NCI-H1417 treated with DMSO at 0.1 percent for 48 hours (cell line): ENCODE measurements around the gene SLC2A9.

Source experiments
- DNase-seq: peaks from one replicate; lab custom pipeline; 2025; lab: John Stamatoyannopoulos, UW

Gene SLC2A9

DNA sequence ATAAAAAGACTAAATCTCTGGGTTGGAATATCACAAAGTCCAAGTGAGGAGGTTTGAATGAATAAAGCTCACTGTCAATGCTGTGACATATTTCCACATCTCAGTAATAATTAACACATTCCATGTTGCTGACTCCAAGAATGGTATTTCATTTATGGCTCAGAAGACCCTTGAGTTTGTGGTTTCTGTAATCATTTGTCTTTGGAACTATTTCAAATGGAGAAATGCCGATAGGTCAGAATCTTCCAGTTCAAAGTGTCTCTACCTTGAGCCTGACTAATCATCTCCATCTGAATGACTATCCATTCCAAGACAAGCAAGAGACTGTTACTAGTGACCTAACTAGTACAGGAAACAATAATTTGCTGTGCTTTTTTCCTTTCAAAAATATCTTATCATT, 24.2 kb upstream of the SLC2A9 start:
- DNase-seq = no peak

- DNase-seq = no peak
Measured at GRCh38 chr4:10041036-10041435, 19.7 kb upstream of the SLC2A9 start.

DNA sequence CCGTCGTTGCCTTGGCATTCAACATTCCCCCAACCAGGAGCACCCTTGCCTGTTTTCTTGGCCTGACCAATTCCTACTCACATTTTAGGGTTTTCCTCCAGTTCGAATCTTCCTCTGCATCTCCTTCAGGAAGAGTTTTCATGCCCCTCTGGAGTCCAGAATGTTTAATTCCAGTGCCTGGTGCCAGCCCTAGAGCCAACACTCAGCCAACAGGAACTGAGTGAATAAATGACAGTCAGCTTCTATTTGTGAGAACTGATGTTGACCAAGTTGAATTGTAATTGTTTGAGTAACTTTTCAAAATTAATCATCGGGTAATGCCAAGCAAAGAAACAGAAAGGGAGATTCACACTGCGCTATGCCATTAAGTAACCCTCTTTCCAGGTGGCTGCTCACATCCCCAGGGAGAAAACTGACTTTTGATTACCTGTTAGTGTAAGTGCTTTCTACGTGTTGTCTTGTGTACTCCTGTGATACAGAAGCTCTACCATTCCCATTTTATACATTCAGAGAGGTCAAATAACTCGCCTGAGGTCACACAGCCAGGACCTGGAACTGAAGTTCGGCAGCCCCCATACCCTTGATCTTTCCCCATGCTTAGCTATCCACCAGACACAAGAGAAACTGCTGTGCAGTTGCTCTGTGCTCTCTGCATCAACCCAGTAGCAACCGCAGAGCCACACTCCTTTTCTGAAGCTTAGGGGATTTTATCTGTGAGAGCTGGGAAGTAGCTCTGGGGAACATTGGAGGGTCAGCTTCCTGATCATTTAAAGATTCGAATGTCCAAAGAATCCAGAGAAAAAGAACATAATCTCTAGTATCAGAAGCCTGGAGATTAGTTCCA, 19.0 kb upstream of the SLC2A9 start:
- no peak for DNase-seq

GRCh38 chr4:10036807-10037342, 15.6 kb upstream of the SLC2A9 start:
- DNase-seq = no peak

- no peak for DNase-seq
Measured at GRCh38 chr4:10035130-10035529, 13.8 kb upstream of the SLC2A9 start.

GRCh38 chr4:10034612-10035104, 13.4 kb upstream of the SLC2A9 start:
- no peak for DNase-seq

- DNase-seq = no peak
Measured at GRCh38 chr4:10034136-10034535, 12.8 kb upstream of the SLC2A9 start.

GRCh38 chr4:10033191-10033881, 12.0 kb upstream of the SLC2A9 start:
- DNase-seq = no peak

GRCh38 chr4:10032625-10033024, 11.3 kb upstream of the SLC2A9 start:
- no peak for DNase-seq

DNA sequence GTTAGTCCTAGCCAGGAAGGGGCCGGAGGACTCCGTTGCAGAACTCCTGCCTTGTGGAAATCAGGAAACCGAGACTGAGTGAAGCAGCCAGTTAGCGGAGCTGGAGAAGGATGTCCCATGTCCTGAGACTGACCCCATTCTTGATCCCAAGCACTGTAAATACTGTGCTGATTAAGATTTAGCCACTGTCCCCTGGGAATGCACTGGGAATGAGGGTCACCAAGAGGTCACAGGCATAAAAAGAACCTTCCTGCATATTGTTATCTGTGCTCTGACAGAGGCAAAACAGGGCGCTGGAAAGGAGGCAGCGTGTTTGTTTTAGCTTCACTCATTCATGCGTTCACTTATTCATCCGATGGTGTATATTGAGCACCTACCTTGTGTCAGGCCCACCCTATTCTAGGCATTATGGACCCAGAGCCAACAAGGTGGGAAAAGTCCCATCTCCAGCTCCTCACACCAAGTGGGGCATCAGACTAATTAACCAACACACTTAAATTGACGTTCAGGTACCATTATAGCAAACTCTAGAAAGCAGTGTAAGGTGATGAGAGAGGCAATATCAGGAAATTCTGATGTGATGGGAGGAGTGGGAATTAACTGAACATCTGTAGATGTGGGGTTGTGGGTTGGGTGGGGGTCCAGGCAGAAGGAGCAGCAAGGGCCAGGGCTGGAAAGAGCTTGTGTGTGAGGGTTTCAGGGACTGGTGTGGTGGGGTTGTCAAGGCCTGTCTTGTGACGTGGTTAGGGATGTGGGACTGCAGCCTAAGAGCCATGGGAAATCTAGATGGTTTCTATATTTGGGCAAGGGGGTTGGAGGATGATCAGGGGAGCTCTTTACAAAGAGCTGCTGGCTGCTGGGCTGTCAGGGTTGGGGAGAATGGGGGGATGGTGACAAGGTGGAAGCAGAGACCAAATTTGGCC, 10.6 kb upstream of the SLC2A9 start:
- no peak for DNase-seq

- DNase-seq = no peak
Measured at GRCh38 chr4:10030972-10031667, 9.8 kb upstream of the SLC2A9 start.

GRCh38 chr4:10029403-10029802, 8.1 kb upstream of the SLC2A9 start:
- no peak for DNase-seq

DNA sequence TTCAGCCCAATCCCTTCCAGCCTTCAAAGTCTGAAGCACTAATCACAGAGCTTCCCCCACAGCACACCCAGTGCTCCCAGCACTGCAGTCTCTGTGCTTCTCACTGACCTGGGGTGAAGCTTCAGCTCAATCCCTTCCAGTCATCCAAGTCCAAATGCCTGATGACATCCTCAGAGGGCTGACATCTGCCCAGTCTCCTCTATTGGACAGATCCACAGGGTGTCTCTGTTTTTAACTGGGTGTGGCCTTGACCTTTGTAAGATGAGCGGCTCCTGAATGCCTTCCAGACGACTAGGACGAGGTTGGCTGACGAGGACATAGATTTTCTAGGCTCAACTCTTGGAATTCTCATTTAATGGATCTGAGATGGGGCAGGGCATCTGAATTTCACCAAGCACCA, 7.6 kb upstream of the SLC2A9 start:
- no peak for DNase-seq

DNA sequence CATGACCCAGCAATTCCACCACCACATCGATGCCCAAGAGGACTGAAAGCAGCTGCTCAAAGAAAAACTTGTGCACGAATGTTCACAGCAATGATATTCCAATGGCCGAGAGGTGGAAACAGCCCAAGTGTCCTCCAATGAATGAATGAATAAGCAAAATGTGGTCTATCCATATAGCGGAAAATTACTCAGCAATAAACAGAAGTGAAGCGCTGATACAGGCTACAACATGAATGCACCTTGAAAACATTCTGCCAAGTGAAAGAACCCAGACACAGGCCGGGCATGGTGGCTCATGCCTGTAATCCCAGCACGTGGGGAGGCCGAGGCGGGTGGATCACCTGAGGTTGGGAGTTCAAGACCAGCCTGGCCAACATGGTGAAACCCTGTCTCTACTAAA, 5.2 kb upstream of the SLC2A9 start:
- DNase-seq = no peak

- no peak for DNase-seq
Measured at GRCh38 chr4:10025230-10025806, 4.0 kb upstream of the SLC2A9 start.

DNA sequence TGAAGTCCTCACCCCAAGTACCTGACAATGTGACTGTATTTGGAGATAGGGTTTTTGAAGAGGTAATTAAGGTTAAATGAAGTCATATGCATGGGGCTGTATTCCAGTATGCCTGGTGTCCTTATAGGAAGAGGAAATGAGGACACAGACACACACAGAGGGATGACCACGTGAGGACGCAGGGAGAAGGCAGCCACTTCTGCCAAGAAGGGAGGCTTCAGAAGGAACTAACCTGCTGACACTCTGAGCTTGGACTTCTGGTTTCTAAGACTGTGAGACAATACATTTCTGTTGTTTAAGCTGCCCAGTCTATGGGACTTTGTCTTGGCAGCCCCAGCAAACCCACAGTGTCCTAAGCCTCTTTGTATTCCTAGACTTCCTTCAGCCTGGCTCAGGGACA, 3.0 kb upstream of the SLC2A9 start:
- DNase-seq = no peak

DNA sequence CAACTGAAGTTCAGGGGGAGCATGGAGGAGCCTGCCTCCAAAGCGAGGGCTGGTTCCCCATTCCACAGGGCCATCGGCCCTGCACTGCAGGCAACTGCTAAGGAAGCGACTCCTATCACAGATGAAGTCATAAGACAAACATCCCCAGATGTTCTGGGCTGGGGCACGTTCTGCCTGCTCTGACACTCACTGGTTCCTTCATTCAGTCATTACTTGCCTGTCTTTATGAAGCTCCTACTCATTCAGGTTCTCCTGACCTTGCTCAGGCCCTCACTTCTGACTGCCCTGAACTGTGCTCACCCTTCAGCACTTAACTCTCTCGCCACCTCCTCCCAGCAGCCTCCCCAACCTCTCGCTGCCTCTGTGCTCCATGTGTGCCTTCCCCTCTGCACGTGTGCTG, 2.5 kb upstream of the SLC2A9 start:
- DNase-seq = no peak

DNA sequence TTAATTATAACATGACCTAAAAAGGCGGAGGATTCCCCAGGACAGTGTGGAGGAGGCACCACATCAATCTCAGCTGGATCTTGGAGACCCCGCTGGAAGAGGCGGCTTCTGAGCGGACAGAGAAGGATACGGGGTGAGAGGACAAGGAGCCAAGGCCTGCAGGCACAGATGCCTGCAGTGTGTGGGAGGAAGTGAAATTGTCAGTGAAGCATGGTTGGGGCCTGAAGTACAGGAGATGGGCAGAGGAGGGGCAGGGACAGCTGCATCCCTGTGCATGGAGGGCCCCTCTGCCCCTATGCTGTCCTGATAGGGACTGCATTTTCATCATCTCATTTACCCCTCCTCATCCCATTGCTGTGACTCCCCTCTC, 1.7 kb upstream of the SLC2A9 start:
- no peak for DNase-seq

DNA sequence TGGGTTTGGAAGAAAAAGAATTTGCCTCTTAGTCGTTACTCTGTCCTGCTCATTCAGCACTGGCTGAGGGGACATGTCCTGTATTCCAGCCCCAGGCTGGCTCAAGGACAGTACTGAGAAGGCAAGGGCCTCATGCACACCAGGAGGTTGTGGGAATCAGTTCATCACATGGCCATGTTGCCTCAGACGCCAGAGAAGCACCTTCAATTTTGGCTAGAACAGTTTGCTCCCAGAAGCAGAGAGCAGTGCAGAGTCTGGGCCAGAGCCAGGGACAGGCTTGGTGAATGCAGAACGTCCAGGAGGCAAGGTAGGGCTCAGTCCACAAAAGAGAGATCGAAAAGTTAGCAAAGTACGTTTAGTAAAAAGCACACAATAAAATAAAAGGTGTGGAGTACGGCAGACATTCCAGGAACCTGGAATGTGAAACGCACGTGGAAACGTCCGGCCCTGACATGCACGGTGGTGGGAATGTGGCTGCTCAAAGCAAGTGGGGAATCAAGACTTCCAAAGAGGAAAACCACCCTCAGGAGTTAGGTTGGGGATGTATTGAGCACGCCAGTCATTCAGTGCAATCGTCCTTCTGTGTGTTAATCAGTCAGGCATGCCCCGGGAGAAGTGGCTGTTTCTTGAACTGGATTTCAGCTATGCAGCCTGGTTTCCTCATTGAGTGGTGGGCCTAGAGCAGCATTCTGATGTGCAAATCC, 1.2 kb upstream of the SLC2A9 start:
- DNase-seq = no peak

DNA sequence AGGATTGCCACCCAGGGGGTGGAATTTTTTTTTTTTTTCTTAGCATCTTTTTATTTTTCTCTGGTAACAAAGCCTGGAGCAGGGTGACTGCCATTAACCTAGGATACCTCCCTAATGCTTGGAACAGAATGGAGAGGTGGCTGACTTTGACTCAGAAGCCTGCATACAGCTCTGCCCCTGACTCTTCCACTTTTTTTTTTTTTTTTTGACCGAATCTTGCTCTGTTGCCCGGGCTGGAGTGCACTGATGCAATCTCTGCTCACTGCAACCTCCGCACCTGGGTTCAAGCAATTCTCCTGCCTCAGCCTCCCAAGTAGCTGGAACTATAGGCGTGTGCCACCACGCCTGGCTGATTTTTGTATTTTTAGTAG, 341 bp upstream of the SLC2A9 start:
- no peak for DNase-seq

DNA sequence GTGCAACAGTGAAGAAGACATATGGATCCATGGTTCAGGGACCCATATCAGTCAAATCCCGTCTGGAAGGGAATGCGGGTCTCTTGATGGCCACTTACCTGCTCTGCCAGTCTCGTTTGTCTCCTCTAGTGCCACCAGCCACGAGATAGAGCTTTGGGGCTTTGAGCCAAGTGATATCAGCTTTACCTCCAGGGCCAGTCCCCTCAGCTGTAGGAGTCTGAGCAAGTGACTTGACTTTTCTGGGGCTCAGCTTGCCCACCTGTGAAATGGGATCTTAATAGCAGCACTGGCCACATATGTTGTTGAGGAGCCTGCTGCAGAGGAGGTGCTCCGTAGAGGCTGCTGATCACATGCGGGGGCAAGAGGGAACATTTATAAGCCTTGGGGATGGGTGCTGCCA, 1.2 kb downstream of the SLC2A9 start:
- no peak for DNase-seq
